NT2/D1 (cell line): Measurements from ENCODE around the gene C1RL.

Experiments
- SUZ12 ChIP-seq: IDR thresholded peaks from 2 replicates; pipeline ENCODE4 v1.6.1; 2011; ENCODE audit not compliant: insufficient read length, insufficient read depth; ENCODE audit errors: extremely low read depth
- YY1 ChIP-seq: IDR thresholded peaks from 2 replicates; pipeline ENCODE4 v1.6.1; 2011; ENCODE audit not compliant: insufficient read length, insufficient read depth

DNA sequence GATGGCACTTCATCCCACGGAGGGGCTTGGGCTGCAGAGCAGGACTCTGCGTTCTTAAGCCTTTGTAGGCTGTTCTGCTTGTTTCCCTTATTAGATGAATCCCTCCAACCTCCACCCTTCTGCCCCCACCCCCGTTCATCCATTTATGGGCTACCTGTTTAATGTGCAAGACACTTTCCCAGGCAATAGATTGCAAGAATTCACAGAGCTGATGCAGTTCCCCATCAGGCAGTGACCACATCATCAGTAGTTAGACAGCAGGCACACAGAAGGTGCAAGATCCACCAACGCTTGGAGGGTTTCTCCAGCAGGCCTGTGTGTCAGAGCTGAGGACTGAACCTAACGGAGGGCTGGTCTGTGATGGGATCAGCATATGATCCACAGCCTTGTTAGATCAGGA is 15.5 kb downstream of the C1RL start:
- TF ChIP-seq YY1 = no peak
- no peak for TF ChIP-seq SUZ12
